ENCODE data around the gene CTSW.
"Not testable (repeated sequence)": the region's sequence is repeated elsewhere in the genome, so short reads cannot be mapped to it uniquely, and the experiment has no call there.

CTSW gene, protein sequence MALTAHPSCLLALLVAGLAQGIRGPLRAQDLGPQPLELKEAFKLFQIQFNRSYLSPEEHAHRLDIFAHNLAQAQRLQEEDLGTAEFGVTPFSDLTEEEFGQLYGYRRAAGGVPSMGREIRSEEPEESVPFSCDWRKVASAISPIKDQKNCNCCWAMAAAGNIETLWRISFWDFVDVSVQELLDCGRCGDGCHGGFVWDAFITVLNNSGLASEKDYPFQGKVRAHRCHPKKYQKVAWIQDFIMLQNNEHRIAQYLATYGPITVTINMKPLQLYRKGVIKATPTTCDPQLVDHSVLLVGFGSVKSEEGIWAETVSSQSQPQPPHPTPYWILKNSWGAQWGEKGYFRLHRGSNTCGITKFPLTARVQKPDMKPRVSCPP

DNA sequence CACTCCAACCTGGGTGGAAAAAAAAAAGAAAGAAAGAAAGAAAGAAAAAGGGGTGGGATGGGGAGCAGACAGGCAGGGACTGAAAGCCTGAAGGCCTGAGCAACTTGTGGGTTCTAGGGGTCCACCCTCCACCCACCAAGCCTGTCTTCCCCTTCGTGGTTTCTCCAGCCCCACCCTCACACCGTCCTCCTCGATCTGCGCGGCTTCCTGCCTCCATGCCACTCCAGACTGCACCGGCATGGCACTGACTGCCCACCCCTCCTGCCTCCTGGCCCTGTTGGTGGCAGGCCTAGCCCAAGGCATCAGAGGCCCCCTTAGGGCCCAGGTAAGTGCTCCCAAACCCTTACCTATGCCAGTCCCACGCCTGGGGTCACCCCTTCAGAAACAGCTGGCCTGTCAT is at the start of gene CTSW:
Gene CTSW (plus strand): TSS at position 221 of the 400 bp plus-strand sequence. CDS start 18 bp downstream, at position 239.
- DNase-seq: peak; percentile 66

DNA sequence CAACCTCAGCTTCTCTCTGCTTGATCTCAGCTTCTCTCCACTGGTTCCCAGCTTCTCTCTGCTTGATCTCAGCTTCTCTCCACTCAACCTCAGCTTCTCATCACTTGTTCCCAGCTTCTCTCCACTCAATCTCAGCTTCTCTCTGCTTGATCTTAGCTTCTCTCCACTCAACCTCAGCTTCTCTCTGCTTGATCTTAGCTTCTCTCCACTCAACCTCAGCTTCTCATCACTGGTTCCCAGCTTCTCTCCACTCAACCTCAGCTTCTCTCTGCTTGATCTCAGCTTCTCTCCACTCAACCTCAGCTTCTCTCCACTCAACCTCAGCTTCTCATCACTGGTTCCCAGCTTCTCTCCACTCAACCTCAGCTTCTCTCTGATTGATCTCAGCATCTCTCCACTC is 47.4 kb upstream of the CTSW start:
- not testable (repeated sequence) for DNase-seq

DNA sequence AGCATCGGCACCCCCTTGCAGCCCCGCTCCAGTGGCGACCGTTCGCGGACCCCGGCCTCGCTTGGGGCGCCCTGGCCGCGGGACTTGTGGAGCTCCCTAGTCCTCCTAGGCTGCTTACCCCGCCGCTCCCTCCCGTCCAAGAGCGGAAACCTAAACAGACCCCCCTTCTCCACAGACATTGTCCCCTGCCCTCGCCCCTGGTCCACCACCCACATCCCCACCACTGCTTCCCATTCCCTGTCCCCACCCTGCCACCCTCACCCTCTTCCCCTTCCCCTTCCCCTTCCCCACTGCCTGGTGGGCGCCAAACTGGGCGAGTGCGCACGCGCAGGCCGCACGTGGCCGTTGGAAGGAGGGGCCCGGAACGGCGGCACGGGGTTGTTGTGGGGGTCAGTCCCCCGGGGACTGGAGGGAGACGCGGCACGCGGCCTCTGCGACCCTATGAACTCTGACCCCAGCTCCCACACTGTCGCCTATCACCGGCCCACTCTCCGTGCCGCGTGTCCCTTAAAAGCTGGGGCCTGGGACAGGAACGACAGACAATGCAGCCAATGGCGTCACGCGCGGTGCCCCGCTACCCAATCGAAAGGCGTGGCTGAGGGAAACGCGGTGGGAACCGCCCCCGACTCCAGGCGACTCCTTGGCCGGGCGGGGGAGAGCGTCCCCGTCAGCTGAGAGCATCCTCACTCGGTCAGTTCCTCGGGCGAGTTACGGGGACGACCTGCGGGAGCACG is 46.2 kb upstream of the CTSW start, which contains the start of gene SNX32:
Gene SNX32 (plus strand): TSS at position 667 of the 734 bp plus-strand sequence. CDS start 103 bp downstream, outside the sequence.
- DNase-seq: peak; percentile 97

DNA sequence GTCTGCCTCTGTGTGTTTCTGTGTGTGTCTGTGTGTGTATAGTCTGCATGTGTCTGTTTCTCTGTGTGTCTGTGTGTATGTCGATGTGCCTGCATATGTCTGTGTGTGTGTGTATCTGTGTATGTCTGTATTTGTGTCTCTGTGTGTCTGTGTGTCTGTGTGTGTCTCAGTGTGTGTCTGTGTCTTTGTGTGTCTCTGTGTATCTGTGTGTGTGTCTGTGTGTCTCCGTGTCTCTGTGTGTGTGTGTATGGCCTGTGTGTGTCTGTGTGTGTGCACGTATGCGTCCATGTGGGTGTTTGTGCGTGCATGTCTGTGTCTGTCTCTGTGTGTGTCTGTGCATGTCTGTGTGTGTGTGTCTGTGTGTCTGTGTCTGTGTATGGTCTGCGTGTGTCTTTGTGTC is 45.4 kb upstream of the CTSW start:
- DNase-seq: no peak

DNA sequence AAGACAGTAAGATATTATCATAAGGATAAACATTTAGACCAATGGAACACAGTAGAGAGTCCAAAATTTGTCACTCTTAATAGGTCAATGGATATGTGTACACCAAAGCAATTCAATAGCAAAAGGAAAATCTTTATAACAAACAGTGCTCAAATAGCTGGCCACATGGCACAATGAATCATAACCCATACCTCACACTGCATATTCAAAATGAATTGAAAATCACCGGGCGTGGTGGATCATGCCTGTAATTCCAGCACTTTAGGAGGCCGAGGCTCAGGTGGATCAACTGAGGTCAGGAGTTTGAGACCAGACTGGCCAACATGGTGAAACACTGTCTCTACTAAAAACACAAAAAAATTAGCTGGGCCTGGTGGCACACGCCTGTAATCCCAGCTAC is 37.5 kb upstream of the CTSW start:
- DNase-seq: no peak

DNA sequence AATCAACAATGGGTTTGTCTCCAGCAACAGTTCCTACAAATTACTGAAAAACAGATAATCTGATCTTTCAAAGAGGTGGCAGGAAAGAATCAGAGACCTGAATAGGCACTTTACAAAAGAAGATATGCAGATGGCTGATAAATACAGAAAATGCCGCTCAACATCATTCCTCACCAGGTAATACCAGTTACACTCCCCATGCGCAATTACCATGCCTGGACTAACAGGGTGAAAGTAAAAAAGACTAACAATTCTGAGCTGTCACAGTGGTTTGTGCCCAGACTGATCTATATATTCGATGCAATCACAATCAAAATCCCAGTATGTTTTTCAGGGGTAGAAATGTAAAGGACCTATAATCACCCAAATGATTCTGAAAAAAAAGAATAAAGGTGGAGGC is 35.8 kb upstream of the CTSW start:
- no peak for DNase-seq

DNA sequence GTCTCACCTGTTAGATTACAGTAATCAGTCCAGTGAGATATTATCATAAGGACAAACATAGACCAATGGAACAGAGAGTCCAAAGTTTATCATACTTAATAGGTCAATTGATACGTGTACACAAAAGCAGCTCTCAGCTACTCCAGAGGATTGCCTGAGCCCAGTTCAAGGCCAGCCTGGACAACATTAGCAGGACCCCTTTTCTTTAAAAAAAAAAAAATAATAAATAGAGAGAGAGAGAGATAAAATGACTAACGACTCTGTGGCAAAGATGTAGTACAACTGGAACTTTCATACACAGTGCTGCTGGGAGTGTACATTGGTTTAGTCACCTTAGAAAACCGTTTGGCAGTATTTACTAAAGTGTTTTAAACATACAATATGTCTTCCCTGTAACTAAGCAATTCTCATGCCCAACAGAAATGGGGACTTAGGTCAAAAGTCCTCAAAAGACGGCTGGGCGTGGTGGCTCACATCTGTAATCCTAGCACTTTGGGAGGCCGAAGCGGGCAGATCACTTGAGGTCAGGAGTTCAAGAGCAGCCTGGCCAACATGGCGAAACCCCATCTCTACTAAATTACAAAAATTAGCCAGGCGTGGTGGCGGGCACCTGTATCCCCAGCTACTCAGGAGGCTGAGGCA is 35.3 kb upstream of the CTSW start:
- DNase-seq: no peak

DNA sequence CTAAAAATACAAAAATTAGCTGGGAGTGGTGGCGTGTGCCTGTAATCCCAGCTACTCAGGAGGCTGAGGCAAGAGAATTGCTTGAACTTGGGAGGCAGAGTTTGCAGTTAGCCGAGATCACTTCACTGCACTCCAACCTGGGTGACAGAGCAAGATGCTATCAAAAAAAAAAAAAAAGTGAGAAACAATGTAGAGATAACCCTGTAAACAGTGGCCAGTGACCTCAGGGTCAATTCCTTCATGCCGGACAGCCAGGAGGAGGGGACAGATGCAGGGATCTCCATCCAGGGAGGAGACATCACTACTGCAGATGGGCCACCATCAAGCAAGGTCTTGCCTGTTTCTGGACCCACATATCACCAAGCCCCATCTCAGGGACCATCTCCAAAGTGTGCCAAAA is 31.9 kb upstream of the CTSW start:
- no peak for DNase-seq

DNA sequence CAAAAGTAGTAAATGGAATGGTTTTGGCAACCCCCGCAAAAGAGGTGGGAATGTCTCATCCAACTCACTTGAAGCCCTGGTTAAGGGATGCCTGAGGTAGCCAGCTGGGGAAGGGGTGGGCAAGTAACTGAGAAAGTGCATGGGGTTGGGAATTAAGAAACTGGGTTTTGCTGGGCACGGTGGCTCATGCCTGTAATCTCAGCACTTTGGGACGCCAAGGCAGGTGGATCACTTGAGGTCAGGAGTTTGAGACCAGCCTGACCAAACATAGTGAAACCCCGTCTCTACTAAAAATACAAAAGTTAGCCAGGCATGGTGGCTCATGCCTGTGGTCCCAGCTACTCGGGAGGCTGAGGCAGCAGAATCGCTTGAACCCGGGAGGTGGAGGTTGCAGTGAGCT is 30.9 kb upstream of the CTSW start:
- DNase-seq: not testable (repeated sequence)

DNA sequence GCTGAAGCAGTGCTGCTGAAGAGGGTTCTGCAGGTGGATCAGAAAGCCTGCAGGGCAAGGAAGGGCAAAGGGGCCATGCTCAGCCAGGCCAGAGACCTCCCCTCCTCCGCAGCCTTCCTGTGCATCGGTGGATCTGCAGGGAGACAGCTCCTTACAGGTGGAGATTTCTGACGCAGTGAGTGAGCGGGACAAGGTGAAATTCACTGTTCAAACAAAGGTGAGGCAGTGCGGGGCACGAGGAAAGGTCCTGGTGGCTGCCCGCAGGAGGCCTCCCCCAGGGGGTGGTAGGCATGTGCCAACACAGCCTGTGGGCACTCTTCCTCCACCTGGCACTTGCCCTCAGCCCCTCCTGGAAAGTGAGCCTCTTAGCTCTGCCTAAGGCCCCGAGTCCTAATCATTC is 30.3 kb upstream of the CTSW start:
- DNase-seq: no peak

DNA sequence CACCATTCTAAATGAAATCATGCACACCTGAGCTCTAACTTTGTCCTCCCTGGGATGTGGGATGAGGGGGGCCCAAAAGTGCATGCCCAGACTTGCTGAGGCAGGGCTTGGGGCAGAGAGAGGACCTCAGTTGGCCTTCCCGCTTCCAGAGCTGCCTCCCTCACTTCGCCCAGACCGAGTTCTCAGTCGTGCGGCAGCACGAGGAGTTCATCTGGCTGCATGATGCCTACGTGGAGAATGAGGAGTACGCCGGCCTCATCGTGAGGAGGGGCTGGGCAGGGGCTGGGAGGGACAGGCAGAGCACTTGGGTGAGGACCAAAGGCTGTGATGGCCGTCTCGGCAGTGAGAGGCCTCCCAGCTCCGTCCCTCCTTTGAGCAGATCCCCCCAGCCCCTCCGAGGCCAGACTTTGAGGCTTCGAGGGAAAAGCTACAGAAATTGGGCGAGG is 29.8 kb upstream of the CTSW start:
- DNase-seq: no peak

DNA sequence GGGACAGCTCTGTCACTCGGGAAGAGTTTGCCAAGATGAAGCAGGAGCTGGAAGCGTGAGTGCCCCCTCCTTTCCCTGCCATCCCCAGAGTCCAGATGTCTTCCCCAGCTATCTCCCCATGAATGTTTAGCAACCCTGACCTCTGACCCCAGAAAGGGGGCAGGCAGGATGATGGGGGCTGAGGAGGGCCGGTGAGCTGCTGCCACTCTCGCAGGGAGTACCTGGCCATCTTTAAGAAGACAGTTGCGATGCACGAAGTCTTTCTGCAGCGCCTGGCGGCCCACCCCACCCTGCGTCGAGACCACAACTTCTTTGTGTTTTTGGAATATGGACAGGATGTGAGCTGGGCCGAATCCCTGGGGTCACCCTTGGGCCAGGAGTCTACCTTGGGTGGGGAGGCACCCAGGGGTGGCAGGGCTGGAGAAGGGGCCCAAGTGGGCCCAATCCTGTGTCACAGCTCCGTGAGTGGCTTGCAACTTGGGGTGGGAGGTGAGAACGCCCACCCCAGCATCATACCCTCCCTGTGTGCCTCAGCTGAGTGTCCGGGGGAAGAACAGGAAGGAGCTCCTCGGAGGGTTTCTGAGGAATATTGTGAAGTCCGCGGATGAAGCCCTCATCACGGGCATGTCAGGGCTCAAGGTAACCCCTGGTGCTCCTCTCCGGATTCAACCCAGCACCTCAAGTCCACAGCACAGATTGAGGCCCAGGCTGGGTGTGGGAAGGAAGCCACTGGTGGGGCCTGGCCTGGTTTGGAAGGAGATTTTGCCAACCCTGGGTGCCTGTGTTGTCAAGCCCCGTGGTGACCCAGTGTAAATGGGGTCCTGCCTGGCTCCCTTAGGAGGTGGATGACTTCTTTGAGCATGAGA is 29.2 kb upstream of the CTSW start:
- peak; percentile 32 for DNase-seq

DNA sequence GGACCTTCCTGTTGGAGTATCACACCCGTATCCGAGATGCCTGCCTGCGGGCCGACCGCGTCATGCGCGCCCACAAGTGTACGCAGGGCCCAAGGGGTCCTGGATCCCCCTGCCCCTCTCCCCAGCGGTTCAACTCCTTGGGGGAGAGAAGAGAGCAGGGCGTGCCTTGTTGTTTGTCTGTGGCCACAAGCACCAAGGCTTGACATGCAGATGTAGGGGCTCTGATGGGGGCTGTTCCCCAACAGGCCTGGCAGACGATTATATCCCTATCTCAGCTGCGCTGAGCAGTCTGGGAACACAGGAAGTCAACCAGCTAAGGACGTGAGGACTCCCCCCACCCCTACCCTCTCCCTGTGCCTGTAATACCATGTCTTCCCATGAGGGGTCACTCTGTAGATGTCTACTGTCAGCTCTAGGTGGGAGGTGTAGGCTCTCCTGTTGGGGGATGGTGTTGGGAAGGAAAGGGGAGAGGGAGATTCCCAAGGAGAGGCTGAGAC is 28.5 kb upstream of the CTSW start:
- DNase-seq: peak; percentile 62

DNA sequence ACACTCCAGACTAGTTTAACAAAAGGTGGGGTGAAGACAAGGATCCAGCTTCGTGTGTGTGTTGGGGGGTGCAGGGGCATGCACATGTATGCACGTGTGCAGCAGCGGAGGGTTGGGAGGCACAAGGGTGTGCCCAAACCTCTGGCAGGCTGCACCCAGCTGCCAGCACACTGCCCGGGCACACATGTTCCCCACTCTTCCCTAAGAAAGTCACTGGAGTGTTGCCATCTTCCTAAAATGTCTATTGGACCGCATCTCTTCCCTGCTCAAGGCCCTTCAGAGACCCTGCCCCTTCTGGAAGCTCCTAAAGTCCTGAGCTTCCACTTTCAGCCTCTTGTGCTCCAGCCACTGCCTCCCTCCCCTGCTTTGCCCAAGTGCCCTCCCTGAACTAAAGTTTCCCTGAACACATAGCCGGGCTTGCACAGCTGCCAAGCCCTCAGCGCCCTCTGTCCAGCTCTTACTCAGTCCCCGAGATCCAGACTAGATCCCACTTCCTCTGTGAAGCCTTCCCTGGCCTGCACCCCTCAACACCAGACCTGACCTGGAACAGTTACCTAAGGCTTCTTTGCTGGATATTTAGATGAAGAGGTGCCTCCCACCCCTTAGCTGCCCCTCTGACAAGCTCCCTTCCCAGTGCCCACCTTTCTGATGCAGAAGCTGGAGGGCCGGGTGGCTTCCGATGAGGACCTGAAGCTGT is 27.7 kb upstream of the CTSW start:
- DNase-seq: peak; percentile 27

DNA sequence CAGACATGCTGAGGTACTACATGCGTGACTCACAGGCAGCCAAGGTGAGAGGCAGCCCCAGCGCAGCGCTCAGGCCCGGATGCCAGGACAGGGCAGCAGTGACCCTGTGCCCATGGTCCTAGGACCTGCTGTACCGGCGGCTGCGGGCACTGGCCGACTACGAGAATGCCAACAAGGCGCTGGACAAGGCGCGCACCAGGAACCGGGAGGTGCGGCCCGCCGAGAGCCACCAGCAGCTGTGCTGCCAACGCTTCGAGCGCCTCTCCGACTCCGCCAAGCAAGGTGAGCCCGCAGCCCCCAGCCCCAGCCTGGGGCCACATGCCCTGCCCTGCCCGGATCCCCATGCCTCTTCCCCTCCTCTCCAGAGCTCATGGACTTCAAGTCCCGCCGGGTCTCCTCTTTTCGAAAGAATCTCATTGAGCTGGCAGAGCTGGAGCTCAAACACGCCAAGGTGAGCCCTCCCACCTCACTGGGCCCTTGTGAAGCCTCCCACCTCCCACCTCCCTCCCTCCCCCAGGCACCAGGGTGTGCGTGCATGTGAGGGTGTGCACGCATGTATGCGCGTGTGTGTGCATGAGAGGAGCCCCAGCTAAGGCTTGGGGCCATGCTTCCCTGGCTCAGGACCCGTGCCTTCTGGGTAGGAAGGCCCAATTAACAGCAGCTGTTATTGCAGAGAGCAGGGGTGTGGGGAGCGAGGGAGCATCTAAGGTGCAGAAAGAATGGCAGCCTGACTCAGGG is 27.0 kb upstream of the CTSW start:
- DNase-seq: peak; percentile 37

DNA sequence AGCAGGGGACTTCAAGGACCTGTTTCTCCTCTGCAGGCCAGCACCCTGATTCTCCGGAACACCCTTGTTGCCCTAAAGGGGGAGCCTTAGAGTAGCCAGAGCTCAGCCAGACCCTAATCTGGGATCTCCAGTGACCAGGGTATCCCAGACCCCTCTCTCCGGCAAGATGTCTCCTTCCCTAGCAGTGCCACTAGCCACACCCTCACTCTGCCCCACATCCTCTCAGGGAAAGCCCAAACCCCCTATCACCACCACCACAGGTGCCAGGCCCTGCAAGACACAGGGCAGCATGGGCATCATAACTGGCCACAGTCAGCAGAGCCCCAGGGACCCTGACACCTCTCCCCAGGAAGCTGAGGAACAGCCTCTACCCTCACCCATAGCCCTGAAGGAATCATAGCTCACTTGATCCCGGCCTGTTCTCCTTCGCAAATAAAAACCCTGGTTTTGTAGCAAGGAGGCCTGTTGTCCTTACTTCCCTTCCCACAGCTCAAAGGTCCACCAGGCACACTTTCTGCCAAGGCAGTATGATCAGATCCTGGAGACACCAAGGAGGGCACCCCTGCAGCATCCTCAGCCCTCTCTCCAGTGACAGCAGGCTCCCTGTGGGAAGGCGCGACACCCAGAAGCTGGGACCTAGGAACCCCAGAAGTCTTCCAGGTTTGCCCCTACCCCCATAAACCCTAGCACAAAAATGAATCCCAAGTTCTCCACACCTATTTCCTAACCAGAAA is 26.2 kb upstream of the CTSW start:
- peak; percentile 25 for DNase-seq

DNA sequence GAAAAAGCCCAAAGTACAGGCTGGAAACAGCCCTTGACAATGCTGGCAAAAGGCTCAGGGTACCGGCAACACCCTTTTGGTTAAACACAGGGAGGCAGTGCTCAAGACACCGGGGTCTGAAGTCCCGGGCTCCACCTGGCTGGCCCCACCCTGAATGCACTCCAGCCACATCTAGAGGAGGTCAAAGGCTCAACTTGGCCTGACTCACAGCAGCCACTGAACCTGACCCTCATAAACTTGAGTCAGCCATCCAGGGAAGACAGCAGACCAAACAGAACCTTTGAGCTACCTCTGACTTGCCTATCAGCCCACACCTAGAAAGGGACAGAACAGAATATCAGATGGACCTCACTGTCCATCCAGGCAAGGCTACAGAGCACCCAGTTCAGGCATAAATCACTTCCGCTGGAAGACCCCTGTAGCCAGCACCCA is 25.5 kb upstream of the CTSW start:
- peak; percentile 23 for DNase-seq

DNA sequence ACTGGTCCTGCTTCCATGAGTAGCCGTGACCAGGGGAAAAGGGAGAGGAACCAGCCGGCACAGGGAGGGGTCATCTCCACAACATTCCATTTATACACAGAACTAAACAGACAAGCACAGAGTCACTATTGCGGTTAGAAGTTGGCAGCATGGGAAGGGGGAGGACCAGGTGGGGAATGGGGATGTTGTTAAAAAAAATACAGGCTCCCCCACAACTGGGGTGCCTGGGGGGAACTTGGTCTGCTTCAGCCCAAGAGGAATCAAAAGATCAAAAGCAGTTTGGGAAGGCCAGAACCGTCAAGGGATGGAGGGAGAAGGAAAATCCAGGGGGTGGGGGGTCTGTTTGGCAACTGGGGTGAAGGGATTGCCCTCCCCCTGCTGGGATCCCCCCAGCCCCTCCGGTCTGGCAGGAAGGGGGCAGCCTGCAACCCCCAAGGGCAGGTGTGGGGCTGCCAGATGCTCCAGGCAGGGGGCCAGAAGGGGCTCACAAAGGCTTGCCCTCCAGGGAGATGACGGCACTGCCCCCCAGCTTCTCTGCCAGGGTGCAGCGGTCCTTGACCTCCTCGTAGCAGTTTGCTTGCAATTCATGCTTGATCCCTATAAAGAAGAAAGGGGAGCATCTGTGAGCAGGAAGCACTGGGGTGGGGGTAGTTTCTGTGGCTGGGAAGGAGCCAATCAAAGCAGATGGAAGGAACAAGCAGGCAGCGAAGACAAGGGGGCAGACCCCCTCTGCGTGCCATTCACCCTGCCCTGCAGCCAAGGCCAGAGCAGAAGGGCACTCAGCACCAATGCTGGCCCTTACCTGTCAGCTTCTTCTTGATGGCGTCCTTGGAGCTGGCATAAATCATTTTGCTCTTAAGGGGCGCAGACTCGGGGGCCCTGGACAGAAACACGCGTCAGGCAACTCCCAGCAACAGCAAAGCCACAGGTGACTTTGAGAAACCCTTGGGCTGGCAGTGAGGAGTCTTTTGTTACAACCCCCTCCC is 24.5 kb upstream of the CTSW start:
- DNase-seq: peak; percentile 23

DNA sequence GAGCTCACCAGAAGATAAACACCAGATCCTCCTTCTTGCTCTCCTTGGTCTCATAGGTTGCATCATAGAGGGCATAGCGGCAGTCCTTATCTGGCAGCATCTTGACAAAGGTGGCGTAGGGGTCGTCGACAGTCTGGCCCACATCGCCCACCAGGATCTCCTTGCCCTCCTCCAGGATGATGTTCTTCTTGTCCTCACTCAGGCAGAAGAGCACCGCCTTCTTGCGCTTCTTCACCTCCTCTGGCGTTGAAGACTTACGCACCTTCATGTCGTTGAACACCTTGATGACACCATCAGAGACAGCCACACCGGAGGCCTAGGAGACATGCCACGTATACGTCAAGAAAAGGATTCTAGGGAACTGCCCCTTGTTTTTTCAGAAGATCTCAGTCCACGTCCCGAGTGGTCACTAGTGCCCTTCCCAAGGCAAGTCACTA is 23.7 kb upstream of the CTSW start:
- DNase-seq: peak; percentile 22

Data from stimulated activated CD8-positive, alpha-beta memory T cell treated with anti-CD3 and anti-CD28 coated beads, Interleukin-4, amount 100 ng/mL, for 48 hours (primary cell).